Measurements from ENCODE around the gene LPAR3.
A peak's percentile ranks its signal among the peaks of the same experiment; 100 is the strongest.

LPAR3 gene

DNA sequence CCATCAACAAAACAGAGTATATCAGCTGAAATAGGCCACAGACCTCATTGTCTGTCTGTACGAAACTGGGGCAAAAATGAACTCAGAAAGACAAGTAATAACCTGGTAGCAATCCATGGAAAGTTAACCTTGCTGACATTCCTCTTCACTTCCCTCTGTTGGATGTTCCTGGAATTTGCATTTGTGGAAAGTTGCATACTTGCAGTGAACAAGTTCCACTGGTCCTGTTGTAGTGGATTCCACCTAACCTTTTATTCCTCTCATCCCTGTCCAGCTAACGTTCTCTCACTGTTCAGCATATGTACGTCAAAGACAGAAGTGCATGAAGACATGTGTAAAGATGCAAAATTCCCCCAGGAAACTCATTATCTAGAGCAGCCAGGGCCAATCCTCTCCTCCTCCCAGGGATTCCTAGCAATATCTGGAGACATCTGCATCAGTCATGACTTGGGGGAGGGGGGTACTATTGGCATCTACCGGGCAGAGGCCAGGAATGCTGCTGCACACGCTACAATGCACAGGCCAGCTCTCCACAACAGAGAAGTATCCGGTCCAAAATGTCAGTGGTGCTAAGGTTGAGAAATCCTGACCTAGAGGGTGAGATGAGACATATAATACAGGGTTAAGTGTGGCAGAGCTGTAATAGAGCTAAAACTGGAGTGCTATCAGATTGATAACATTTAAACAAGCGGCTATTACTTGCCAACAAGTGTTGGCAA, 8.2 kb downstream of the LPAR3 start:
- TF ChIP-seq, protein P1, sequence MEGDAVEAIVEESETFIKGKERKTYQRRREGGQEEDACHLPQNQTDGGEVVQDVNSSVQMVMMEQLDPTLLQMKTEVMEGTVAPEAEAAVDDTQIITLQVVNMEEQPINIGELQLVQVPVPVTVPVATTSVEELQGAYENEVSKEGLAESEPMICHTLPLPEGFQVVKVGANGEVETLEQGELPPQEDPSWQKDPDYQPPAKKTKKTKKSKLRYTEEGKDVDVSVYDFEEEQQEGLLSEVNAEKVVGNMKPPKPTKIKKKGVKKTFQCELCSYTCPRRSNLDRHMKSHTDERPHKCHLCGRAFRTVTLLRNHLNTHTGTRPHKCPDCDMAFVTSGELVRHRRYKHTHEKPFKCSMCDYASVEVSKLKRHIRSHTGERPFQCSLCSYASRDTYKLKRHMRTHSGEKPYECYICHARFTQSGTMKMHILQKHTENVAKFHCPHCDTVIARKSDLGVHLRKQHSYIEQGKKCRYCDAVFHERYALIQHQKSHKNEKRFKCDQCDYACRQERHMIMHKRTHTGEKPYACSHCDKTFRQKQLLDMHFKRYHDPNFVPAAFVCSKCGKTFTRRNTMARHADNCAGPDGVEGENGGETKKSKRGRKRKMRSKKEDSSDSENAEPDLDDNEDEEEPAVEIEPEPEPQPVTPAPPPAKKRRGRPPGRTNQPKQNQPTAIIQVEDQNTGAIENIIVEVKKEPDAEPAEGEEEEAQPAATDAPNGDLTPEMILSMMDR (conservative IDR thresholded peaks at IDR 0.05; ENCODE audit: low read depth, low read length) = peak; percentile 21
- DNase-seq (ENCODE audit: low read depth) = no peak
- H3K4me3 ChIP-seq (ENCODE audit: low read length) = no peak overlapping the region

DNA sequence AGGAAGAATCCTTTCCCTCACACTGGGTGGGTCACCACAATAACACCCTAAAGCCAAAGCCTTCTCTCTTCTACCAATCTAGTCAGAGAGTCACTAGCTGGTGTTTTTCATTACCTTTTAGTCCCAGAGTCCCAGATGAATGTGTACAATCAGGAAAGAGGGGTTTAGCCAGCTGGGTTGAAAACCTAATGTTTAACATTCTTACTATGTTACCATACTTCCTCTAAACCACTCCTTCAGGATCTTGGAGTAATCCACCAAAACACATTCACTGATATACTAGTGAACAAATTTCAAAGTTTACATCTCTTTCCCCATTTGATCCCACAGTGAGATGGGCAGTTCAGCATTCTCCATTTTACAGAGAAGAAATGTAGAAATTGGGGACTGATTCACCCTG, 9.7 kb downstream of the LPAR3 start:
- no peak overlapping the region for H3K4me3 ChIP-seq (ENCODE audit: low read length)
- TF ChIP-seq, protein P1 (conservative IDR thresholded peaks at IDR 0.05; ENCODE audit: low read depth, low read length) = no peak
- no peak for DNase-seq (ENCODE audit: low read depth)

DNA sequence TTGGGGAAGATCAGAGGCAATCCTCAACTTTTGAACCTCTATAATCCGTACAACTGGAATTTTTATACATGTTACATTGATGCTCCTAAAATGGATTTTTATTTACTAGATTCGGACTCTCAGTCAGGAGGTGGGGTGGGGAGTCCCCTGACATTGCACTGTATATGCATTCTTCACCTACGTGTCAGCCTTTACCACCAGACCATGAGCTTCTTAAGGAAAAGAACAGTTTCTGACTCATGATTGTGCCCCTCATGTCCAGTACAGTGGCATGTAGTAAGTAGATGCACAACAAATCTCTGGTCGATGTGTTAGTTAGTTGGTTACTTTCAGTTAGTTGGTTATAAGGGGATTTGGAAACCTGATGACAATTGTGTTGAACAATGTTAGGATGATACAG, 15.4 kb downstream of the LPAR3 start:
- DNase-seq (ENCODE audit: low read depth) = peak; percentile 12
- TF ChIP-seq, protein P1 (conservative IDR thresholded peaks at IDR 0.05; ENCODE audit: low read depth, low read length) = no peak

DNA sequence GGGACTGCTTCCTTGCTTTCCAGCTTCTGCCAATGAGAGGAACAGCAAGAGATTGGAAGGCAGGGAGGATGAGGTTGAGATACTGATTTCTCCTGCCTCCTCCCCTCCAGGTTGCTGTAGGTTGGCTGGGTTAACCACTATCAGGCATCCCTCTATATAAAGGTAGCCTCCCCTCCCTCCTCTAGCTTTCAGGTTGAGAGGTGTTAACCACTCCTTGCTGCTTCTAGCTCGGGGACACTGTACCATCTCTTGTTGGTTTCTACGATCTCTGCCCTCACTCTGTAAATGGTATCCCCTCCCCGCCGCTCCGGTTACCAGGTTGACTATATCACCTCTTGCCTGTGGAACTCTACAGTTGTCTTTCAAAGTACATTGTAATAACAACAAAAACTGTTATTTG, 16.7 kb downstream of the LPAR3 start:
- DNase-seq (ENCODE audit: low read depth) = no peak
- TF ChIP-seq, protein P1 (conservative IDR thresholded peaks at IDR 0.05; ENCODE audit: low read depth, low read length) = no peak
- H3K4me3 ChIP-seq (ENCODE audit: low read length) = no peak overlapping the region

More for the DNA sequence above, 15.4 kb downstream of the LPAR3 start:
- H3K4me3 ChIP-seq (ENCODE audit: low read length) = no peak overlapping the region

DNA sequence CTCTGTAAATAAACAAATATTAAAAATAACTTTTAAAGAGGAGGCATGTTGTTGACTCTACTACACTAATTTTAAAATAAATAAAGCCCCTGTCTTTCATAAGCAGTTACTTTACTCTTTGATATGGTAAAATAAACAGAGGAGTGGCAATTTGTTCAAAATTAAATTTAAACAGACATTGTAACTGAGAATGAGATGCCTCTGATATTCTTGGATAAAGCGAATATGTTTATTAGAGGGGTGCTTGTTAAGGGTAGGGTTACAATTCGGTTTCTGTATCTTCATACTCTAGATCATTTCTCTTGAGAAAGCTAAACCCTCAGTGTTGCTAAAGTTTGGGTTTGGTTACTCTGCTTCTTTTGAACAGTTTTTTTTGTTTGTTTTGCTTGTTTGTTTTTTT, 19.6 kb downstream of the LPAR3 start:
- no peak overlapping the region for H3K4me3 ChIP-seq (ENCODE audit: low read length)

DNA sequence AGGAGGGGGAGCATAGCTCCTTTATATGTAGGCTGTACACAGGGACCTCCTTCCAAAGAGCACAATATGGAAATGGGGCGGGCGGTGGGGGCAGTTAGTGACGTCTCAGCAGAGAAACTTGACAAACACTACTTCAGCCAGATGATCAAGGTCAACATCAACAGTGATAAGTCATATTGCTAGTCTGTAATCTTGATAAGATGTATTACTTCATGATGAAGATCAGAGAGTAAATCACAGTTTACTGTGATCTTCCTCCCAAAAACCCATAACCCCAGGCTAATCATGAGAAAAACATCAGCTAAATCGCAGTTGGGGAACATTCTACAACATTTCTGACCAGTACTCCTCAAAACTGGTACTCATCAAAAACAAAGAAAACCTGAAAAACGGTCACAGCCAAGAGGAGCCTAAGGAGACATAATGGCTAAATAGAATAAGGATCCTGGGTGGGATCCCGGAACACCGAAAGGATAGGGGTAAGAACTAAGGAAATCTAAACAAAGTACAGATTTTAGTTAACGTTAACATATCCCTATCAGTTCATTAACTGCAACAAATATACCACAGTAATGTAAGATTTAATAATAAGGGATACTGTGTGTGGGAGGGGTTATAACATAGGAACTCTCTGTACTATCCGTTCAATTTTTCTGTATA, 20.2 kb downstream of the LPAR3 start:
- no peak overlapping the region for H3K4me3 ChIP-seq (ENCODE audit: low read length)
- DNase-seq (ENCODE audit: low read depth) = no peak
- TF ChIP-seq, protein P1 (conservative IDR thresholded peaks at IDR 0.05; ENCODE audit: low read depth, low read length) = no peak

More for the DNA sequence above, 19.6 kb downstream of the LPAR3 start:
- DNase-seq (ENCODE audit: low read depth) = no peak
- TF ChIP-seq, protein P1 (conservative IDR thresholded peaks at IDR 0.05; ENCODE audit: low read depth, low read length) = no peak

GRCh38 chr1:84871181-84871580, 21.8 kb downstream of the LPAR3 start:
- no peak for DNase-seq (ENCODE audit: low read depth)
- H3K4me3 ChIP-seq (ENCODE audit: low read length) = no peak overlapping the region
- TF ChIP-seq, protein P1 (conservative IDR thresholded peaks at IDR 0.05; ENCODE audit: low read depth, low read length) = no peak
